Measurements from ENCODE around the gene CRIP2. TPM values are rescaled to one million over a fixed set of nuclear protein-coding genes. Genes with fewer than 3 reads are reported as not detected.

The CRIP2 gene
- total RNA-seq, 1 experiment from 2014 or later = 192 TPM

DNA sequence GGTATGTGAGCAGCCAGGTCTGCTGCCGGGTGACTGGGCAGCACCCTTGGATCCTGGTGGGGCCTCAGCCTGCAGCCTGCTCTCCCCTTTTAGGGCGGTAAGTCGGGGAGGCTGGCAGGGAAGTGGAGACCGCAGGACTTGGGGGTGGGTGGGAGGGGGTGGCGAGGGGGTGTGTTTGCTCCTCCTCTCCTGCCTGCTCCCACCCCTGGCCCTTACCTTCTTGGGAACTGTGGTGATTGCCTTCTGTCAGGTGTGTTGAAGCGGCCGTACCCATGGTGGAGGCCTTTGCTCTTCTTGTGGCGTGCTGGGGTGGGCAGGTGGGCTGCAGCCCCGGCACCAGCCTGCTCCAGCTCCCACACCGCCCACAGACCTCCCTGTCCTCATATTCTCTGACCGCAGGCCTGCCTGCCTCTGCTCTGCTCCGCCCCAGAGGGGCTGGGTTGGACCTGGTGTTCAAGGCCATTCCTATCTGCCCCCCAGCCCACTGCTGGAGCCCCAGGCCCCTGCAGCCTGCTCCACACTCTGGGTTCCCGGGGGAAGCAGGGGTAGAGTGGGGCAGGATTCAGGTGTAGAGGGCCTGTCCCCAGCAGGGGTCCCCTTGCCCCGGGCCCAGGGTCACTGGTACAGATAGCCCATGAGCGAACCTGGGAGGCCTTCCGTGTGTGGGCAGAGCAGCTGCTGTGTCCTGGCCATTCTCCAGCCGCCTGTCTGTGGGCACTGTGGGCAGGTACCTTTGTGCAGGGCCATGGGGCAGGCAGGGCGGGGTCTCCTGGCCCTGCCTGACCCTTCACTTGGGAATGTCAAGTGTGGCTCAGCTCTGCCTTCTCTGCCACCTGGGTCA, 21.6 kb downstream of the CRIP2 start:
- no peak for DNase-seq (ENCODE audit: low spot score)

DNA sequence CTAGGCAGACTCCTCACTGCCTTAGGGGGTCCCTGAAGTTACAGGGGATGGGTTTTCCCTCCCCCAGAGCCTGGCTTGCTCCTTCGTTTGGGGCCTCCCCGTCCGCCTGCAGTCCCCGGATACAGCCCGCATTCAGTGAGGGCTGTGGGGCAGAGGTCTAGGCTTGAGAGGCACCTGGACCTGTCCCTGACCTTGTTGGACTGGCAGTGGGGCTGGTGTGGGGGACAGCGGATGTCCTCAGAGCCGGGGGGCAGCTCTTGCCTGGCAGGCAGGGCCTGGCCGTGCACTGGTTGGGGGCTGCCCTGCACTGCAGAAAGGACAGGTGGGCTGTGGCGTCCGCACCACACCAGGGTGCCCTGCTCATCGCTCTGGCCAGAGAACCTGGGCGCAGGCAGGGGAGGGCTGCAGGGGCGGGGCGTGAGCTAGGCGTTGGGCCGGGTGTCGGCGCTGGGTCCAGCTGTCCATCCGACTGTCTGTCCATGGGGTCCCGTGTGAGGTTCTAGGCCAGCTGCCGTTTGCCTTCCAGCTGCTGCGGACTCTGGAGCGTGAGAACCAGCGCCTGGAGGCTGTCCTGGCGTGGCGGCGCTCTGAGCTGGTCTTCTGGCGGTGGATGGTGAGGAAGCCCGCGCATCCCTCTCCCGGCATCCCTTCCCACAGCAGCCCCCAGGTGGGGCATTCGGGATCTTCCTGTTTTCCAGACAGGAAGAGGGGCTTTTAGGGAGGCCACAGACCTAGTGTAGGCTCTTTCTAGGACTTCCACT, 22.4 kb downstream of the CRIP2 start:
- no TSS peak for BruUV-seq (replicated peaks)
- no peak for TF ChIP-seq EZH2 (IDR thresholded peaks at IDR 0.05; ENCODE audit: borderline replicate concordance, low read depth, low read length, poor library complexity, severe bottlenecking)
- TF ChIP-seq, protein P1, sequence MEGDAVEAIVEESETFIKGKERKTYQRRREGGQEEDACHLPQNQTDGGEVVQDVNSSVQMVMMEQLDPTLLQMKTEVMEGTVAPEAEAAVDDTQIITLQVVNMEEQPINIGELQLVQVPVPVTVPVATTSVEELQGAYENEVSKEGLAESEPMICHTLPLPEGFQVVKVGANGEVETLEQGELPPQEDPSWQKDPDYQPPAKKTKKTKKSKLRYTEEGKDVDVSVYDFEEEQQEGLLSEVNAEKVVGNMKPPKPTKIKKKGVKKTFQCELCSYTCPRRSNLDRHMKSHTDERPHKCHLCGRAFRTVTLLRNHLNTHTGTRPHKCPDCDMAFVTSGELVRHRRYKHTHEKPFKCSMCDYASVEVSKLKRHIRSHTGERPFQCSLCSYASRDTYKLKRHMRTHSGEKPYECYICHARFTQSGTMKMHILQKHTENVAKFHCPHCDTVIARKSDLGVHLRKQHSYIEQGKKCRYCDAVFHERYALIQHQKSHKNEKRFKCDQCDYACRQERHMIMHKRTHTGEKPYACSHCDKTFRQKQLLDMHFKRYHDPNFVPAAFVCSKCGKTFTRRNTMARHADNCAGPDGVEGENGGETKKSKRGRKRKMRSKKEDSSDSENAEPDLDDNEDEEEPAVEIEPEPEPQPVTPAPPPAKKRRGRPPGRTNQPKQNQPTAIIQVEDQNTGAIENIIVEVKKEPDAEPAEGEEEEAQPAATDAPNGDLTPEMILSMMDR (conservative IDR thresholded peaks at IDR 0.05; ENCODE audit: low read depth, low read length) = no peak
- Histone ChIP-seq H3K27me3 (replicated peaks; ENCODE audit: insufficient read depth, low read depth, low read length, poor library complexity) (no peaks in the 10 kb centered on the region), H3K4me1 (ENCODE audit: insufficient read depth, low read length, poor library complexity, severe bottlenecking) (peaks cover under 1% of the 10 kb centered on the region), H3K27ac (ENCODE audit: low read depth, low read length, poor library complexity, severe bottlenecking) (no peak overlapping the region), H3K9me3 (ENCODE audit: low read depth, low read length, poor library complexity, severe bottlenecking) (no peaks in the 10 kb centered on the region), H3K4me3 (ENCODE audit: low read depth, low read length, poor library complexity, severe bottlenecking) (no peak overlapping the region), H3K36me3 (ENCODE audit: insufficient read depth, low read length, poor library complexity, severe bottlenecking) (no peaks in the 10 kb centered on the region)
- POLR2A ChIA-PET (ENCODE audit: low non-redundant PET) = no interaction called here
- DNase-seq (ENCODE audit: low spot score) = no peak
- intact Hi-C loops (cut with micrococcal nuclease; ENCODE audit: unreplicated experiment) = no loop called here
- CTCF ChIA-PET = no interaction called here

More for the DNA sequence above, 21.6 kb downstream of the CRIP2 start:
- Histone ChIP-seq H3K27me3 (replicated peaks; ENCODE audit: insufficient read depth, low read depth, low read length, poor library complexity) (no peaks in the 10 kb centered on the region), H3K4me1 (ENCODE audit: insufficient read depth, low read length, poor library complexity, severe bottlenecking) (peaks cover 4% of the 10 kb centered on the region), H3K36me3 (ENCODE audit: insufficient read depth, low read length, poor library complexity, severe bottlenecking) (no peaks in the 10 kb centered on the region), H3K27ac (ENCODE audit: low read depth, low read length, poor library complexity, severe bottlenecking) (no peak overlapping the region), H3K4me3 (ENCODE audit: low read depth, low read length, poor library complexity, severe bottlenecking) (no peak overlapping the region), H3K9me3 (ENCODE audit: low read depth, low read length, poor library complexity, severe bottlenecking) (no peaks in the 10 kb centered on the region)
- intact Hi-C loops (cut with micrococcal nuclease; ENCODE audit: unreplicated experiment) = no loop called here
- no TSS peak for BruUV-seq (replicated peaks)
- CTCF ChIA-PET = no interaction called here
- POLR2A ChIA-PET (ENCODE audit: low non-redundant PET) = no interaction called here
- no peak for TF ChIP-seq EZH2 (IDR thresholded peaks at IDR 0.05; ENCODE audit: borderline replicate concordance, low read depth, low read length, poor library complexity, severe bottlenecking)
- TF ChIP-seq, protein P1 (conservative IDR thresholded peaks at IDR 0.05; ENCODE audit: low read depth, low read length) = no peak

DNA sequence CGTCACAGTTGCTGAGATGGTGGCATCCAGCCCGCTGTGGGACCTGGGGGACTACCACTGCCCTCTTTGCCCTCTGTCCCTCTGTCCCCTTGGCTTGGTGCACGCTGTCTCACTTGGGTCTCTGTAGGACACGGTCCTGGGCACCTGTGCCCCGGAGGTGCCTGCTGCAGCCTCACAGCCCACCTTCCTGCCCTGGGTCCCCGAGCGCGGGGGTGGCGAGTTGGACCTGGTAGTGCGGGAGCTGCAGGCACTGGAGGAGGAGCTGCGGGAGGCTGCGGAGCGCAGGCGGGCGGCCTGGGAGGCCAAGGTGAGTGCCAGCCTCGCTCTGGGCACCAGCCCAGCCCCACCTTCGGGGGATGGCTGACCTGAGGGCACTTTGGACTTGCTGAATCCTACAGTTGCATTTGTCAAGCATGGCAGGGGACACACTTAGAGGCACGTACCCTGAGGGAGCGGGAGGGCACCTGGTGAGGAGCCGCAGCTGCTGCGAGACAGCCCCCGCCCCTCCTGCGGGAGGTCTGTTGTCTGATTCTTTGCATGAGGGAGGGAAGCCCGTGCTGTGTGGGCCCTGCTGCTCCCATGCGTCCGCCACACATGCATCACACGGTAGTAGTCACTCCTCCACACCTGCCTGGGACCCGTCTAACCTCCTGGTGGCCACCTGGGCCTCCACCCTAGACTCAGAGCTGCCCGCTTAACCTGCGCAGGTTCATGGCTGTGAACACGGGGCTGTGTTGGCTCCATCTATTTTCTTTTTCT, 23.2 kb downstream of the CRIP2 start:
- no peak overlapping the region for H3K27ac ChIP-seq (ENCODE audit: low read depth, low read length, poor library complexity, severe bottlenecking)
- no peaks in the 10 kb centered on the region for H3K27me3 ChIP-seq (replicated peaks; ENCODE audit: insufficient read depth, low read depth, low read length, poor library complexity)
- intact Hi-C loops (cut with micrococcal nuclease; ENCODE audit: unreplicated experiment) = no loop called here
- no peak overlapping the region for H3K4me3 ChIP-seq (ENCODE audit: low read depth, low read length, poor library complexity, severe bottlenecking)
- no peaks in the 10 kb centered on the region for H3K36me3 ChIP-seq (ENCODE audit: insufficient read depth, low read length, poor library complexity, severe bottlenecking)
- CTCF ChIA-PET = no interaction called here
- POLR2A ChIA-PET (ENCODE audit: low non-redundant PET) = no interaction called here
- no peak for DNase-seq (ENCODE audit: low spot score)
- H3K9me3 ChIP-seq (ENCODE audit: low read depth, low read length, poor library complexity, severe bottlenecking) = no peaks in the 10 kb centered on the region
- no peaks in the 10 kb centered on the region for H3K4me1 ChIP-seq (ENCODE audit: insufficient read depth, low read length, poor library complexity, severe bottlenecking)
- no TSS peak for BruUV-seq (replicated peaks)
- TF ChIP-seq, protein P1 (conservative IDR thresholded peaks at IDR 0.05; ENCODE audit: low read depth, low read length) = no peak
- no peak for TF ChIP-seq EZH2 (IDR thresholded peaks at IDR 0.05; ENCODE audit: borderline replicate concordance, low read depth, low read length, poor library complexity, severe bottlenecking)

All from A673 (cell line).